Duodenal mucosa (tissue), 2 donors: ENCODE measurements around the gene USP24.

Experiments
- H3K27ac ChIP-seq: one replicate; pipeline ENCODE4 v1.7.0; 2013; ENCODE audit warnings: low read depth, low read length
- H3K27me3 ChIP-seq, 2 donors: one replicate each; pipeline ENCODE4 v1.7.0; 2013; ENCODE audit warnings: low read length in 2 of 2, control low read depth in 1 of 2; ENCODE audit not compliant: insufficient read depth in 2 of 2, control insufficient read depth in 1 of 2
- H3K36me3 ChIP-seq, 2 donors: one replicate each; pipeline ENCODE4 v1.7.0; 2013; ENCODE audit warnings: low read length in 2 of 2, control low read depth in 1 of 2; ENCODE audit not compliant: insufficient read depth in 2 of 2, control insufficient read depth in 1 of 2
- H3K4me1 ChIP-seq, 2 donors: one replicate each; pipeline ENCODE4 v1.7.0; 2013; ENCODE audit warnings: low read length in 2 of 2, control low read depth in 1 of 2; ENCODE audit not compliant: insufficient read depth in 2 of 2, control insufficient read depth in 1 of 2
- H3K4me3 ChIP-seq, 2 donors: one replicate each; pipeline ENCODE4 v1.7.0; 2013; ENCODE audit warnings: low read length in 2 of 2, low read depth in 1 of 2
- H3K9ac ChIP-seq, 2 donors: one replicate each; pipeline ENCODE4 v1.7.0; 2013; ENCODE audit warnings: low read length in 2 of 2, low read depth in 1 of 2
- H3K9me3 ChIP-seq, 2 donors: one replicate each; pipeline ENCODE4 v1.7.0; 2013; ENCODE audit warnings: low read length in 2 of 2, control low read depth in 1 of 2; ENCODE audit not compliant: control insufficient read depth in 1 of 2

Gene USP24

GRCh38 chr1:55043011-55043410 is 172.2 kb downstream of the USP24 start:
- Histone ChIP-seq H3K36me3 (peaks cover 0 to 34% of the 10 kb centered on the region in 2 donors), H3K4me3 (no peak overlapping the region), H3K27ac (no peak overlapping the region), H3K4me1 (peaks cover 10 to 15% of the 10 kb centered on the region in 2 donors), H3K9me3 (no peaks in the 10 kb centered on the region), H3K27me3 (peaks cover 0 to 11% of the 10 kb centered on the region in 2 donors), H3K9ac (no peak overlapping the region)

- peaks cover 10 to 15% of the 10 kb centered on the region in 2 donors for H3K4me1 ChIP-seq
- peaks cover 0 to 22% of the 10 kb centered on the region in 2 donors for H3K36me3 ChIP-seq
- no peaks in the 10 kb centered on the region for H3K9me3 ChIP-seq
- H3K4me3 ChIP-seq, result no peak overlapping the region
- H3K27me3 ChIP-seq, result peaks cover 0 to 11% of the 10 kb centered on the region in 2 donors
- H3K27ac ChIP-seq, result no peak overlapping the region
- no peak overlapping the region for H3K9ac ChIP-seq
These were observed 173.6 kb downstream of the USP24 start for GRCh38 chr1:55041613-55042012.

- no peak overlapping the region for H3K27ac ChIP-seq
- H3K9ac ChIP-seq, result peak overlapping the region in 1 of 2 donors; percentile 47
- peak overlapping the region; percentile 59 to 68 for H3K4me3 ChIP-seq
These were observed 174.2 kb downstream of the USP24 start for GRCh38 chr1:55040933-55041494.

GRCh38 chr1:55040083-55040932 is 174.9 kb downstream of the USP24 start:
- H3K36me3 ChIP-seq, result peaks cover 0 to 12% of the 10 kb centered on the region in 2 donors
- H3K4me1 ChIP-seq, result peaks cover 16 to 18% of the 10 kb centered on the region in 2 donors
- H3K27me3 ChIP-seq, result peaks cover 0 to 17% of the 10 kb centered on the region in 2 donors
- H3K9me3 ChIP-seq, result no peaks in the 10 kb centered on the region
- no peak overlapping the region for H3K27ac ChIP-seq
- H3K4me3 ChIP-seq, result peak overlapping the region; percentile 59 to 68
- H3K9ac ChIP-seq, result peak overlapping the region in 1 of 2 donors; percentile 49

More at GRCh38 chr1:55040933-55041494, 174.2 kb downstream of the USP24 start:
- Histone ChIP-seq H3K4me1 (peaks cover 12 to 15% of the 10 kb centered on the region in 2 donors), H3K27me3 (peaks cover 0 to 14% of the 10 kb centered on the region in 2 donors), H3K36me3 (peaks cover 0 to 18% of the 10 kb centered on the region in 2 donors), H3K9me3 (no peaks in the 10 kb centered on the region)

GRCh38 chr1:55039342-55040082 is 175.7 kb downstream of the USP24 start, which contains the start of gene PCSK9:
PCSK9 (plus strand) TSS chr1:55039548; CDS start chr1:55039838, 290 bp downstream.
- H3K9ac ChIP-seq, result peak within 1 kb of the TSS in 1 of 2 donors; percentile 49
- no peaks in the 10 kb centered on the region for H3K9me3 ChIP-seq
- H3K4me3 ChIP-seq, result peak within 1 kb of the TSS; percentile 59 to 68
- H3K27me3 ChIP-seq, result peaks cover 0 to 17% of the 10 kb centered on the region in 2 donors
- no peak within 1 kb of the TSS for H3K27ac ChIP-seq
- H3K36me3 ChIP-seq, result peaks cover 0 to 4% of the 10 kb centered on the region in 2 donors
- peaks cover 16 to 18% of the 10 kb centered on the region in 2 donors for H3K4me1 ChIP-seq

- no peaks in the 10 kb centered on the region for H3K36me3 ChIP-seq
- no peak overlapping the region for H3K27ac ChIP-seq
- H3K4me1 ChIP-seq, result peaks cover 16 to 18% of the 10 kb centered on the region in 2 donors
- no peaks in the 10 kb centered on the region for H3K9me3 ChIP-seq
- H3K27me3 ChIP-seq, result peaks cover 0 to 17% of the 10 kb centered on the region in 2 donors
- peak overlapping the region in 1 of 2 donors; percentile 27 for H3K9ac ChIP-seq
- H3K4me3 ChIP-seq, result peak overlapping the region; percentile 59 to 68
These were observed 176.2 kb downstream of the USP24 start for GRCh38 chr1:55038974-55039341.

GRCh38 chr1:55038552-55038838 is 176.7 kb downstream of the USP24 start:
- peaks cover 16 to 18% of the 10 kb centered on the region in 2 donors for H3K4me1 ChIP-seq
- H3K36me3 ChIP-seq, result no peaks in the 10 kb centered on the region
- no peak overlapping the region for H3K27ac ChIP-seq
- H3K27me3 ChIP-seq, result peaks cover 0 to 17% of the 10 kb centered on the region in 2 donors
- H3K4me3 ChIP-seq, result no peak overlapping the region
- no peak overlapping the region for H3K9ac ChIP-seq
- no peaks in the 10 kb centered on the region for H3K9me3 ChIP-seq

GRCh38 chr1:55037733-55038551 is 177.2 kb downstream of the USP24 start:
- H3K9me3 ChIP-seq, result no peaks in the 10 kb centered on the region
- H3K4me3 ChIP-seq, result no peak overlapping the region
- no peak overlapping the region for H3K27ac ChIP-seq
- peaks cover 16 to 18% of the 10 kb centered on the region in 2 donors for H3K4me1 ChIP-seq
- peaks cover 0 to 17% of the 10 kb centered on the region in 2 donors for H3K27me3 ChIP-seq
- no peak overlapping the region for H3K9ac ChIP-seq
- H3K36me3 ChIP-seq, result no peaks in the 10 kb centered on the region

GRCh38 chr1:55035904-55036303 is 179.3 kb downstream of the USP24 start:
- Histone ChIP-seq H3K27me3 (peaks cover 0 to 14% of the 10 kb centered on the region in 2 donors), H3K9me3 (no peaks in the 10 kb centered on the region), H3K4me1 (peaks cover 14 to 16% of the 10 kb centered on the region in 2 donors), H3K36me3 (no peaks in the 10 kb centered on the region), H3K9ac (no peak overlapping the region), H3K27ac (no peak overlapping the region), H3K4me3 (no peak overlapping the region)
